Kidney epithelial cell (primary cell): ENCODE results near the gene LIM2. TPM values are rescaled to one million over a fixed set of nuclear protein-coding genes. Genes with fewer than 3 reads are reported as not detected.

Experiments used
- DNase-seq: peaks from one replicate; pipeline ENCODE4 v3.0.0-alpha.2; 2010; ENCODE audit warnings: low read depth
- H3K27me3 ChIP-seq: 2 replicates; pipeline ENCODE4 v1.6.0; 2011; ENCODE audit warnings: low read length; ENCODE audit not compliant: control insufficient read depth, insufficient read depth
- H3K36me3 ChIP-seq: 2 replicates; pipeline ENCODE4 v1.5.1; 2011; ENCODE audit warnings: low read length; ENCODE audit not compliant: control insufficient read depth, insufficient read depth
- H3K4me3 ChIP-seq: 2 replicates; pipeline ENCODE4 v1.5.1; 2011; ENCODE audit warnings: low read depth, mild to moderate bottlenecking, control low read depth, low read length
- total RNA-seq: library from RNA; depleted of rRNA; stranded (reverse); fragments of >200 nt; gene quantifications from 2 replicates; pipeline ENCODE4 v1.2.3, GENCODE V29; 2015
- TF ChIP-seq, protein P1 (sequence below): IDR thresholded peaks from 2 replicates; pipeline ENCODE4 v1.5.1; 2011; ENCODE audit warnings: mild to moderate bottlenecking, moderate library complexity, low read length, control low read depth, inconsistent platforms; ENCODE audit not compliant: insufficient read depth, poor library complexity, severe bottlenecking

LIM2 gene
- total RNA-seq, 1 donor from 2014 or later: not detected

DNA sequence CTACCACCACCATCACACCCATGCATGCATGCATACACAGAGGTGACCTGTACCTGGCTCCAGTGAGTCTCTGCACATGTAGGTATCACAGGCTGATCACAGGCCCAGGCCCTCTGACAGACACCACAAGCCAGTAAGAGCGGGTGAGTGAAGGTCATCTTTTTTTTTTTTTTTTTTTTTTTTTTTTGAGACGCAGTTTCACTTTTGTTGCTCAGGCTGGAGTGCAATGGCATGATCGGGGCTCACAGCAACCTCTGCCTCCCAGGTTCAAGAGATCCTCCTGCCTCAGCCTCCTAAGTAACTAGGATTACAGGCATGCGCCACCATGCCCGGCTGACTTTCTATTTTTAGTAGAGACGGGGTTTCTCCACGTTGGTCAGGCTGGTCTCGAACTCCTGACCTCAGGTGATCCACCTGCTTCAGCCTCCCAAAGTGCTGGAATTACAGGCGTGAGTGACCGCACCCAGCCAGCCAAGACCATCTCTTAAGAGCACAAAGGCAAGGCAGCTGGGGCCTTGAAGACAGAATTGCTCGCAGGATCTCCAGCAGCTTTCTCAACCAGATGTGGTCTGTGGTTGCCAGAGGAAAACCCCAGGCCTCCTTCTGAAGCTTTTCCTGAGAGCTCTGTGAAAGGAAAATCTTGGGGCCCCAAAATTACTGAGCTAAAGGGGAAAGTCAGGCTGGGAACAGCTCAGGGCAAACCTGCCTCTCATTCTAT is 12.1 kb downstream of the LIM2 start:
- TF ChIP-seq, protein P1, sequence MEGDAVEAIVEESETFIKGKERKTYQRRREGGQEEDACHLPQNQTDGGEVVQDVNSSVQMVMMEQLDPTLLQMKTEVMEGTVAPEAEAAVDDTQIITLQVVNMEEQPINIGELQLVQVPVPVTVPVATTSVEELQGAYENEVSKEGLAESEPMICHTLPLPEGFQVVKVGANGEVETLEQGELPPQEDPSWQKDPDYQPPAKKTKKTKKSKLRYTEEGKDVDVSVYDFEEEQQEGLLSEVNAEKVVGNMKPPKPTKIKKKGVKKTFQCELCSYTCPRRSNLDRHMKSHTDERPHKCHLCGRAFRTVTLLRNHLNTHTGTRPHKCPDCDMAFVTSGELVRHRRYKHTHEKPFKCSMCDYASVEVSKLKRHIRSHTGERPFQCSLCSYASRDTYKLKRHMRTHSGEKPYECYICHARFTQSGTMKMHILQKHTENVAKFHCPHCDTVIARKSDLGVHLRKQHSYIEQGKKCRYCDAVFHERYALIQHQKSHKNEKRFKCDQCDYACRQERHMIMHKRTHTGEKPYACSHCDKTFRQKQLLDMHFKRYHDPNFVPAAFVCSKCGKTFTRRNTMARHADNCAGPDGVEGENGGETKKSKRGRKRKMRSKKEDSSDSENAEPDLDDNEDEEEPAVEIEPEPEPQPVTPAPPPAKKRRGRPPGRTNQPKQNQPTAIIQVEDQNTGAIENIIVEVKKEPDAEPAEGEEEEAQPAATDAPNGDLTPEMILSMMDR: no peak
- H3K36me3 ChIP-seq: no peaks in the 10 kb centered on the region
- DNase-seq: no peak

DNA sequence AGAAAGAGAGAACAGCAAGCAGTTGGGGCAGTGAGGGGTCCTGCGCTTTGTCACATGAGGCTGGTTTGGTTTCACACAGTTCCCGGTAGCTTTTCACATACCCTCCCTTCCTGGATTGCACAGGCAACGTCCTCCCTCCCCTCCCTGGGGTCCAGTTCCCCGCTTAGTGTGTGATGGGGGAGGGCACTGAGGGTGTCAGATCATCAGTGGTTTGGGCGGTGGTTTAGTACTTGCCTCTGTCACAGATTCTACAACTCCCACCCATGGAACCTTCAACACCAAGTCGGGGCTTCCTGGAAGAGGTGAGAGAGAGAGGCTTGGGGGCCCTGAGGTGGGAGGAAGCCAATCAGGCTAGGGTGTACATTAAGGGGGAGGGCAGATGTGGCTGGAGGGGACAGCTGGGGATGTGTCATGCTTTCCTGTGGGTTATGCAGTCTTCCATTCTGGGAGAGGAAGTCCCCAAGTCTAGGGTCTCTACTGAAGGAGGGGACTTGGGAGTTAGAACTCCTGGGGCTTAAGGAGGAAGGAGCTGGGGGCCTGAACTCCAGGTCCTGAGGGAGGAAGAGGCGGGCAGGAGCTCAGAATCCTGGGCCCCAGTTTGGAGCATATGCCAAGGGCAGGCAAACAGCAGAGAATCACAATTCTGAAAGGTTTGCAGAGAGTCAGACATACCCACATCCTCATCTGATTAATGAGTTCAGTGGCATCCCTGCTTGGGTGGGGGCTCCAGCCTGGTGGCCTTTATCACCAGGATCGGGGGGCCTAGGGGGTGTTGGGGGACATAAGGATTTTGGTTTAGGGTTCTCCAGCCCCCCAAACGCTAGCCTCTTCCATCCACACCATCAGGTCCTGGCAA is 14.9 kb downstream of the LIM2 start, which contains the start of gene NKG7:
TSS of gene NKG7 (minus strand) at position 6 of the 856 bp plus-strand sequence. CDS start 119 bp downstream, outside the sequence.
- TF ChIP-seq, protein P1: no peak
- Histone ChIP-seq H3K4me3 (no peak within 1 kb of the TSS), H3K36me3 (no peaks in the 10 kb centered on the region), H3K27me3 (no peaks in the 10 kb centered on the region)
- DNase-seq: no peak

More for the DNA sequence above, 12.1 kb downstream of the LIM2 start:
- no peaks in the 10 kb centered on the region for H3K27me3 ChIP-seq
- H3K4me3 ChIP-seq: no peak overlapping the region

DNA sequence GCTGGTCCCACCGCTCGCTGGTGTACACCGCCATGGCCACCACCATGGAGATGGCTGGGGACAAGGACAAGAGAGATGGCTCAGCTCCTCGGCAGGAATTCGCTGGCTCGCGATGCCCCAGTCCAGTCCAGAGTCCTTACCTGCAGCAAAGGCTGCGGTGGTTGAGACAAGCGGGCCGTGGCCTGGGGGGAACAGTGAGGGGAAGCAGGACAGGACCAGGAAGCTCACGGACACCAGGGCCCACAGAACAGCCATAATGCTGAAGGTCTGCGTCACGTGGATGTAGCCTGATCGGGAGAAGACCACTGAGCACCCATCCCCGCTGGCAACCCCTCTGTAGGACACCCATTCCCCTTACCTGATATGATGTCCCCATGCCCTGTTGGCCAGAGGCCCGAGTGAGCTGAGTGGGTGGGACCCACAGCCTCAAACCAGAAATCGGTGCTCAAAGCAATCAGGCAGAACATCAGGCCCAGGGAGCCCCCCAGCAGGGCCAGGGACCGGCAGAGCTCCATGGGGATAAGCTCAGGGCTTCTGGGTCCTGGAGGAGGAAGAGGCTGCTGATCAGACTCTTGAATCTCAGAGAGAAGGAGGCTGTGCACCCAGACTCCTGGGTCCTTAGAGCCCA is 15.6 kb downstream of the LIM2 start:
- no peak overlapping the region for H3K4me3 ChIP-seq
- TF ChIP-seq, protein P1: no peak
- no peaks in the 10 kb centered on the region for H3K36me3 ChIP-seq
- H3K27me3 ChIP-seq: no peaks in the 10 kb centered on the region
- DNase-seq: no peak

DNA sequence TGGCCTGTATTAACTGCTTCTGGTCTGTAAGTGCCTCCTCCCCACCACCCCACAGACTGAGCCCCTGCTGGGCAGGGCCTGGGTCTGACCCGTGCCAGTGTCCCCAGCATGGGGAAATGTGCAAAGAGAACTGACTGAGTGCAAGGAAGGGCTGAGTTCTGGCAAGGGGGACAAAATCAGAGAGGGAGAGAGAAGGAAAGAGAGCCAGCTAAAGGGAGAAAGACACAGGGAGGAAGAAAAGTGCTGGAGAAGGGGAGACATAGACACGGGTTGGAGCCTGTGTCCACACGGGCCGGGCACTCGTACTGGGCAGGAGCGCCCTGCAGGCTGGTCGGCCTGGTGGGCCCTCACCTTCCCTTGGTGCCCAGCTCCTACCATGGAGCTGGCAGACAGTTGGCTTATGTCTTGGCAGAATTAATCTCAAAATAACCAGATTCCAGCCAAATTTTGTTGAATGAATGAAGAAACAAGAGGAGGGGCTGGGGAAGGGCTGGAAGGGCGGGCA is 16.5 kb downstream of the LIM2 start:
- no peaks in the 10 kb centered on the region for H3K27me3 ChIP-seq
- TF ChIP-seq, protein P1: no peak
- H3K4me3 ChIP-seq: no peak overlapping the region
- H3K36me3 ChIP-seq: no peaks in the 10 kb centered on the region
- no peak for DNase-seq

DNA sequence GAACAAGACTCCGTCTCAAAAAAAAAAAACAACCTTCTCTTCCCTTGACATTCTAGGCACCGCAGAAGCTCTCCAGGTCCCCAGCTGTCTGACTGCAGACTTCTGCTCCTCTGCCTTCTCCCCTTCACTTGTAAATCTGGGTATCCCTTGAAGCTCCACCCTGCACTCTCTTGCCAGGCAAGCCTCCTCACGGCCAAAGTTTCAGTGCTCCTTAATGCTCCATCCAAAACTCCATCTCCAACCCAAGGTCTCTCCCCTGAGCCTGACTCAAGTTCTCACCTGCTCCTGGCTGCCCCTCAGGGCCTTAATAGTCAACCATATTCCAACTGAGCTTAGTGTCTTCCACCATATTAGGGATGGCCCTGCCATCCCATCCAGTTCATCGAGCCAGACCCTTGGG is 17.5 kb downstream of the LIM2 start:
- Histone ChIP-seq H3K36me3 (no peaks in the 10 kb centered on the region), H3K27me3 (no peaks in the 10 kb centered on the region), H3K4me3 (no peak overlapping the region)
- TF ChIP-seq, protein P1: no peak
- no peak for DNase-seq
